A549 (cell line): Measurements from ENCODE around the gene COPS6. TPM values are rescaled to one million over a fixed set of nuclear protein-coding genes. Genes with fewer than 3 reads are reported as not detected.

Experiments
- ATAC-seq, 2 experiments: fragments of 200-7000 bp in 1 of 2; fragments of >200 bp in 1 of 2; cut with Nextera tagmentation in 1 of 2; cut with Tn5 transposase in 1 of 2; 3 replicates each; pipeline versions ENCODE4 v1.8.0 to v1.9.1; 2018 to 2020; ENCODE audit warnings: mild to moderate bottlenecking in 1 of 2, moderate library complexity in 1 of 2
- CTCF ChIA-PET: fragments of 300-600 bp; sonication (Branson Sonifier 250); formaldehyde crosslinking; extraction: SDS; loops from one replicate; lab custom pipeline; 2021; ENCODE audit warnings: antibody characterized with exemption, inconsistent platforms; lab: Yijun Ruan, JAX
- POLR2A ChIA-PET: fragments of 350-600 bp; formaldehyde crosslinking; extraction: SDS; loops from one replicate; lab custom pipeline; 2021; ENCODE audit warnings: antibody characterized with exemption, inconsistent platforms; lab: Yijun Ruan, JAX
- DNase-seq, 2 experiments: peaks; one replicate each; pipeline versions ENCODE4 v3.0.0 to v3.0.0-alpha.2; 2011 to 2016; ENCODE audit warnings: low read depth in 1 of 2, low spot score in 1 of 2
- FAIRE-seq: peaks from 2 replicates; lab custom pipeline; 2011; peaks lifted over from hg19 to GRCh38; lab: Jason Lieb, UNC
- H3K27ac ChIP-seq, 2 experiments: fragments of >200 bp; sonication (Bioruptor Twin); formaldehyde crosslinking; 3 replicates each; pipeline ENCODE4 v1.5.1; 2016 to 2017
- H3K4me1 ChIP-seq: fragments of >200 bp; sonication (Bioruptor Twin); formaldehyde crosslinking; 3 replicates; pipeline ENCODE4 v1.6.1; 2016
- H3K4me2 ChIP-seq: fragments of >200 bp; sonication (Bioruptor Twin); formaldehyde crosslinking; 3 replicates; pipeline ENCODE4 v1.6.1; 2016
- H3K4me3 ChIP-seq: fragments of >200 bp; sonication (Bioruptor Twin); formaldehyde crosslinking; 3 replicates; pipeline ENCODE4 v1.5.1; 2016
- H3K9me3 ChIP-seq: fragments of >200 bp; sonication (Bioruptor Twin); formaldehyde crosslinking; 3 replicates; pipeline ENCODE4 v1.6.1; 2016
- ATOH8 ChIP-seq: fragments of 250-450 bp; sonication (Bioruptor Pico); IDR thresholded peaks from 2 replicates; pipeline ENCODE4 v1.5.0; 2020; ENCODE audit warnings: low read depth, mild to moderate bottlenecking, moderate library complexity
- BCL3 ChIP-seq: fragments of >200 bp; sonication (Bioruptor Twin); formaldehyde crosslinking; IDR thresholded peaks from 3 replicates; pipeline ENCODE4 v1.6.1; 2016
- CBX8 ChIP-seq: fragments of 200-600 bp; sonication (generic); IDR thresholded peaks from 2 replicates; pipeline ENCODE4 v1.6.1; 2016
- ELK1 ChIP-seq: fragments of 150-350 bp; IDR thresholded peaks from 2 replicates; pipeline ENCODE4 v1.6.1; 2014; ENCODE audit warnings: low read depth, mild to moderate bottlenecking, low read length
- EP300 ChIP-seq, 2 experiments: fragments of >200 bp; sonication (Bioruptor Twin); formaldehyde crosslinking; IDR thresholded peaks; 2 replicates in 1 of 2; 3 replicates in 1 of 2; pipeline ENCODE4 v1.6.1; 2016 to 2017
- ESRRA ChIP-seq: fragments of 150-350 bp; IDR thresholded peaks from 2 replicates; pipeline ENCODE4 v1.6.1; 2014; ENCODE audit warnings: mild to moderate bottlenecking, low read length, borderline replicate concordance
- FOSB ChIP-seq: fragments of 250-450 bp; sonication (Bioruptor Pico); IDR thresholded peaks from 2 replicates; pipeline ENCODE4 v1.5.0; 2020; ENCODE audit warnings: mild to moderate bottlenecking, moderate library complexity
- HDAC2 ChIP-seq: fragments of 200-600 bp; sonication (generic); IDR thresholded peaks from 2 replicates; pipeline ENCODE4 v1.6.1; 2016
- HOXB5 ChIP-seq: fragments of 250-450 bp; sonication (Bioruptor Pico); IDR thresholded peaks from 2 replicates; pipeline ENCODE4 v1.5.0; 2020; ENCODE audit warnings: mild to moderate bottlenecking, moderate library complexity
- JUN ChIP-seq, 2 experiments: fragments of >200 bp; sonication (Bioruptor Twin); formaldehyde crosslinking; IDR thresholded peaks; 2 replicates in 1 of 2; 3 replicates in 1 of 2; pipeline ENCODE4 v1.6.1; 2016 to 2017
- MAZ ChIP-seq: fragments of 150-350 bp; IDR thresholded peaks from 2 replicates; pipeline ENCODE4 v1.6.1; 2014; ENCODE audit warnings: antibody characterized with exemption, low read depth, low read length, borderline replicate concordance
- NPAS2 ChIP-seq: fragments of 250-450 bp; sonication (Bioruptor Pico); IDR thresholded peaks from 2 replicates; pipeline ENCODE4 v1.8.0; 2022; ENCODE audit warnings: mild to moderate bottlenecking, moderate library complexity, borderline replicate concordance
- RARB ChIP-seq: fragments of 250-450 bp; sonication (Bioruptor Pico); IDR thresholded peaks from 2 replicates; pipeline ENCODE4 v1.8.0; 2021; ENCODE audit warnings: mild to moderate bottlenecking, moderate library complexity
- RCOR1 ChIP-seq: fragments of 150-350 bp; IDR thresholded peaks from 2 replicates; pipeline ENCODE4 v1.6.1; 2014; ENCODE audit warnings: antibody characterized with exemption, low read length, low read depth
- ZFP36 ChIP-seq: fragments of 450-650 bp; IDR thresholded peaks from 2 replicates; pipeline ENCODE4 v1.6.1; 2014; ENCODE audit warnings: borderline replicate concordance; ENCODE audit not compliant: partially characterized antibody
- WGBS: methylation state at CpG from one replicate; pipeline ENCODE4 v1.1.6; 2017; ENCODE audit errors: missing lambda C conversion rate; 5-methylcytosine and 5-hydroxymethylcytosine counted together
- polyA plus RNA-seq, 4 experiments: library from polyadenylated mRNA; depleted of rRNA in 3 of 4; stranded (reverse); fragments of >200 nt; fragmentation: RNase III in 1 of 4; extraction: RNeasy Plus Mini Kit Qiagen cat#74134 plus additional on column Dnase treatment in 1 of 4; gene quantifications; 2 replicates in 3 of 4; 3 replicates in 1 of 4; pipeline ENCODE4 v1.2.3, GENCODE V29; 2011 to 2017
- TF ChIP-seq, protein P1 (sequence below): fragments of >200 bp; sonication (Bioruptor Twin); formaldehyde crosslinking; IDR thresholded peaks from 3 replicates; pipeline ENCODE4 v1.5.1; 2016
- TF ChIP-seq, protein P2 (sequence below): IDR thresholded peaks from 2 replicates; pipeline ENCODE4 v1.6.1; 2012

Gene COPS6
- polyA plus RNA-seq, 2 of the 4 experiments (the other 2 are of a cell fraction), result 192 to 219 TPM

- FAIRE-seq, result no peak
- no peaks in the 10 kb centered on the region for H3K9me3 ChIP-seq
- DNase-seq, result no peak
- H3K4me3 ChIP-seq, result no peak overlapping the region
- no peak overlapping the region for H3K4me2 ChIP-seq
- ChIA-PET CTCF (interaction anchor here (1.5 to 5.6 kb wide), 2 partner anchors 8 to 9 kb away, joined by 4 to 46 read pairs; no protein-coding TSS in a partner anchor), POLR2A (interaction anchor here (1.4 to 1.8 kb wide), 2 partner anchors 21 to 307 kb away, joined by 4 to 6 read pairs; partner anchors contain the start of genes AP4M1, MCM7 and MEPCE)
- ATAC-seq, result no peak
- peaks cover 29% of the 10 kb centered on the region for H3K4me1 ChIP-seq
- TF ChIP-seq NPAS2 (CRISPR knock-in tag) (no peak), FOSB (CRISPR knock-in tag) (no peak), HOXB5 (CRISPR knock-in tag) (no peak), CBX8 (no peak), ELK1 (no peak), MAZ (no peak), RCOR1 (no peak), BCL3 (no peak), ATOH8 (no peak), ESRRA (no peak), EP300 (IDR thresholded peaks at IDR 0.05) (no peak), RARB (CRISPR knock-in tag) (no peak), HDAC2 (no peak), ZFP36 (no peak)
- TF ChIP-seq, protein P1, sequence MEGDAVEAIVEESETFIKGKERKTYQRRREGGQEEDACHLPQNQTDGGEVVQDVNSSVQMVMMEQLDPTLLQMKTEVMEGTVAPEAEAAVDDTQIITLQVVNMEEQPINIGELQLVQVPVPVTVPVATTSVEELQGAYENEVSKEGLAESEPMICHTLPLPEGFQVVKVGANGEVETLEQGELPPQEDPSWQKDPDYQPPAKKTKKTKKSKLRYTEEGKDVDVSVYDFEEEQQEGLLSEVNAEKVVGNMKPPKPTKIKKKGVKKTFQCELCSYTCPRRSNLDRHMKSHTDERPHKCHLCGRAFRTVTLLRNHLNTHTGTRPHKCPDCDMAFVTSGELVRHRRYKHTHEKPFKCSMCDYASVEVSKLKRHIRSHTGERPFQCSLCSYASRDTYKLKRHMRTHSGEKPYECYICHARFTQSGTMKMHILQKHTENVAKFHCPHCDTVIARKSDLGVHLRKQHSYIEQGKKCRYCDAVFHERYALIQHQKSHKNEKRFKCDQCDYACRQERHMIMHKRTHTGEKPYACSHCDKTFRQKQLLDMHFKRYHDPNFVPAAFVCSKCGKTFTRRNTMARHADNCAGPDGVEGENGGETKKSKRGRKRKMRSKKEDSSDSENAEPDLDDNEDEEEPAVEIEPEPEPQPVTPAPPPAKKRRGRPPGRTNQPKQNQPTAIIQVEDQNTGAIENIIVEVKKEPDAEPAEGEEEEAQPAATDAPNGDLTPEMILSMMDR, result no peak
- TF ChIP-seq, protein P2, sequence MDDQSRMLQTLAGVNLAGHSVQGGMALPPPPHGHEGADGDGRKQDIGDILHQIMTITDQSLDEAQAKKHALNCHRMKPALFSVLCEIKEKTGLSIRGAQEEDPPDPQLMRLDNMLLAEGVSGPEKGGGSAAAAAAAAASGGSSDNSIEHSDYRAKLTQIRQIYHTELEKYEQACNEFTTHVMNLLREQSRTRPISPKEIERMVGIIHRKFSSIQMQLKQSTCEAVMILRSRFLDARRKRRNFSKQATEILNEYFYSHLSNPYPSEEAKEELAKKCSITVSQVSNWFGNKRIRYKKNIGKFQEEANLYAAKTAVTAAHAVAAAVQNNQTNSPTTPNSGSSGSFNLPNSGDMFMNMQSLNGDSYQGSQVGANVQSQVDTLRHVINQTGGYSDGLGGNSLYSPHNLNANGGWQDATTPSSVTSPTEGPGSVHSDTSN, result no peak
- TF ChIP-seq, all 56 proteins: peak for 0
- 85% methylated on average over 13 of the region's 13 CpGs for WGBS
- no peak overlapping the region for H3K27ac ChIP-seq
These were observed 33.3 kb downstream of the COPS6 start for GRCh38 chr7:100122067-100122466.

DNA sequence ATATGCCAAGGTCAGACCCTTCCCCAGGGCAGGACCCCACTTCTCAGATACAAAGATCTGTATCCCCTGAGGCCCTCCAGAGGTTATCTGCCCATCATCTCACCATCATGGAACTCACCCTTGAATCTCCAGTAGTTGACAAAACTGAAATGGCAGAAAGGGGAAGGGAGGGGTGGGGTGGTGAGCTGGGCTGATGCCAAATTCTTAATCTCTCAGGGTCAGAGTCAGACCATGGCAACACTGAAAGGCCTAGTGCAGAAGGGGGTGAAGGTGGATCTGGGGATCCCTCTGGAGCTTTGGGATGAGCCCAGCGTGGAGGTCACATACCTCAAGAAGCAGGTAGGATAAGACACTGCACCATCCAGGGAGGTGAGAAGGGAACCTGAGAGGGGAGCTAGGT lies 33.8 kb downstream of the COPS6 start:
- ChIA-PET POLR2A (interaction anchor here (1.4 kb wide), 1 partner anchor 21 kb away, joined by 6 read pairs; the partner anchor contains the start of genes AP4M1 and MCM7), CTCF (interaction anchor here (1.5 to 5.6 kb wide), 2 partner anchors 9 kb away, joined by 4 to 46 read pairs; no protein-coding TSS in a partner anchor)
- DNase-seq (no peak), FAIRE-seq (no peak)
- H3K4me3 ChIP-seq, result no peak overlapping the region
- H3K27ac ChIP-seq, result no peak overlapping the region
- H3K4me2 ChIP-seq, result no peak overlapping the region
- peaks cover 29% of the 10 kb centered on the region for H3K4me1 ChIP-seq
- 91% methylated on average over 1 of the region's 1 CpG for WGBS
- no peak for TF ChIP-seq ATOH8
- TF ChIP-seq JUN (IDR thresholded peaks at IDR 0.05), result no peak
- TF ChIP-seq, all 56 proteins: peak for 0
- no peak for ATAC-seq
- H3K9me3 ChIP-seq, result no peaks in the 10 kb centered on the region
